ENCODE data around the gene ERVV-1. TPM values are rescaled to one million over a fixed set of nuclear protein-coding genes. Genes with fewer than 3 reads are reported as not detected.
"Not testable (repeated sequence)": the region's sequence is repeated elsewhere in the genome, so short reads cannot be mapped to it uniquely, and the experiment has no call there.

Gene ERVV-1
- polyA plus RNA-seq, 6 donors from 2014 or later: not detected

DNA sequence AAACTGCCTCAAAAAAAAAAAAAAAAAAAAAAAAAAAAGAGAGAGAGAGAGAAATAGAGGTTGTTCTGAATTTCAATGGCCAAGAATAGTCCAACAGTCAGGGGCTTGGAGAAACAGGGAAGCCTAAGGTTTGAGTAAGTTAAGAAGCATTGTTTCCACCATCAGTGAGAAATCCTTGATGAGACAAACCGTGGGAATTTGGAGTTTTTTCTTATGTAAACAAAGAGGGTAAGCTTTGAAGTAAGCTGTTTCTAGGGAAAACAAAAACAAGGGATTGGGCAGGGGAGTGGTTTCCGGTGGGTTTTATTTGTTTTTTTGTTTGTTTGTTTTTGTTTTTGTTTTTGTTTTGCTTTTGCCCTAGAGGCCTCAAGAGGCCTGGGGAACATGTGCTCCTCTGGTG, 11.2 kb upstream of the ERVV-1 start:
- Mint-ChIP-seq H3K27ac (no peak overlapping the region), H3K27me3 (peaks cover 0 to 11% (median 8%) of the 10 kb centered on the region in 3 donors), H3K36me3 (no peaks in the 10 kb centered on the region), H3K9me3 (peaks cover 0 to 15% (median 6%) of the 10 kb centered on the region in 7 donors), H3K4me3 (no peak overlapping the region), H3K4me1 (no peaks in the 10 kb centered on the region)
- DNase-seq: no peak
- no peak for ATAC-seq (ENCODE audit: low read depth in 2 of 2)

DNA sequence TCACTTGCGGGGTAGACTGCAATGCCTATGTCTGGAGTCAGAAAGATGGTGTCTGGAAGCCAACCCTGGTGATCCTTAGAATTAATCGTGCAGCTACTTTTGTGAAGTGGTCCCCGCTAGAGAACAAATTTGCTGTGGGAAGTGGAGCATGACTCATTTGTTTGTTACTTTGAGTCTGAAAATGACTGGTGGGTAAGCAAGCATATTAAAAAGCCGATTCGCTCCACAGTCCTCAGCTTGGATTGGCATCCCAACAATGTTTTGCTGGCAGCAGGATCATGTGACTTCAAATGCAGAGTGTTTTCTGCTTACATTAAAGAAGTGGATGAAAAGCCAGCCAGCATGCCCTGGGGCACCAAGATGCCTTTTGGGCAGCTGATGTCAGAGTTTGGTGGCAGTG, 9.5 kb upstream of the ERVV-1 start:
- Mint-ChIP-seq H3K36me3 (no peaks in the 10 kb centered on the region), H3K4me3 (no peak overlapping the region), H3K4me1 (no peaks in the 10 kb centered on the region), H3K27ac (no peak overlapping the region), H3K27me3 (peaks cover 0 to 14% (median 2%) of the 10 kb centered on the region in 3 donors), H3K9me3 (peaks cover 0 to 13% (median 2%) of the 10 kb centered on the region in 7 donors)
- ATAC-seq (ENCODE audit: low read depth in 2 of 2) (no peak), DNase-seq (no peak)

DNA sequence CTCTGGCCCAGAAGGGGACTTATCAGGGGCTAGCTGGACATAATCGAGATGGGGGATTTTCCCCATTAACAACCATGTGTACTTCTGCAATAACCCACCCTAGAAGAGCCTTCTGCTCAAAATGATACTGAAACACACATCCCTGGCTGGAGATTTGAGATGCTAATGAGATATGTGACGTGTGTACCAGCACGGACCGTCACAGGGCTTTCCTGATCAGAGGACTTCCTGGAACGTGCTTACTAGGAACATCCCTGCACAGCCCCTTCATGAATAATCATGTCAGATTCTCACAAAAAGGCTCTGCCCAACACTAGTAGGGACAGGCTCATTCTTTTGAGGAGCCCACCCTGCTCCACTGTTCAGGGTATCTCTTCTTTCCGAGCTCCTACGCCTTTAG, 6.5 kb upstream of the ERVV-1 start:
- H3K4me1 Mint-ChIP-seq: no peaks in the 10 kb centered on the region
- H3K9me3 Mint-ChIP-seq: peaks cover 0 to 13% (median 4%) of the 10 kb centered on the region in 7 donors
- H3K27me3 Mint-ChIP-seq: peaks cover 0 to 19% (median 0%) of the 10 kb centered on the region in 3 donors
- no peak overlapping the region for H3K27ac Mint-ChIP-seq
- H3K4me3 Mint-ChIP-seq: no peak overlapping the region
- no peak for ATAC-seq (ENCODE audit: low read depth in 2 of 2)
- DNase-seq: no peak
- H3K36me3 Mint-ChIP-seq: no peaks in the 10 kb centered on the region

DNA sequence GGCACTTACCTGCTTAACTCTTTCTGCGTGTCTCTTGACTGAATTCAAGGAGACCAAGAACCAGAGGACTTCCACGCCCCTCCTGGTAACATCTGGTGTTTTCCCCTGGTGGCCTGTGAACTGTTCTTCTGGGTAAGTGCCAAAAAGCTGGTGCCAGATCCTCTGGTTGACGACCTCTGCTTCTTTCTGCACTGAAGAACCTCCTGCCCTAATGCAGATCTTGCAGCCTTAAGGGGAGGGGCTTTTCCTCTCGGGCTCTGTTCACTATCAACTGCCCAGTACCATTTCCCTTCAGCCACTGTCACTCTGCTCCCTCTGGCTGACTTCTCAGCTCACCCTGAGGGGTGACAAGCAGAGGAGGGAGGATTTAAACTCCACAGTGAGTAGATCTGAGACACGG, 6.1 kb upstream of the ERVV-1 start:
- Mint-ChIP-seq H3K27me3 (peaks cover 0 to 19% (median 0%) of the 10 kb centered on the region in 3 donors), H3K4me1 (no peaks in the 10 kb centered on the region), H3K9me3 (peaks cover 0 to 11% (median 4%) of the 10 kb centered on the region in 7 donors), H3K4me3 (no peak overlapping the region), H3K27ac (no peak overlapping the region), H3K36me3 (no peaks in the 10 kb centered on the region)
- ATAC-seq (ENCODE audit: low read depth in 2 of 2) (no peak), DNase-seq (no peak)

DNA sequence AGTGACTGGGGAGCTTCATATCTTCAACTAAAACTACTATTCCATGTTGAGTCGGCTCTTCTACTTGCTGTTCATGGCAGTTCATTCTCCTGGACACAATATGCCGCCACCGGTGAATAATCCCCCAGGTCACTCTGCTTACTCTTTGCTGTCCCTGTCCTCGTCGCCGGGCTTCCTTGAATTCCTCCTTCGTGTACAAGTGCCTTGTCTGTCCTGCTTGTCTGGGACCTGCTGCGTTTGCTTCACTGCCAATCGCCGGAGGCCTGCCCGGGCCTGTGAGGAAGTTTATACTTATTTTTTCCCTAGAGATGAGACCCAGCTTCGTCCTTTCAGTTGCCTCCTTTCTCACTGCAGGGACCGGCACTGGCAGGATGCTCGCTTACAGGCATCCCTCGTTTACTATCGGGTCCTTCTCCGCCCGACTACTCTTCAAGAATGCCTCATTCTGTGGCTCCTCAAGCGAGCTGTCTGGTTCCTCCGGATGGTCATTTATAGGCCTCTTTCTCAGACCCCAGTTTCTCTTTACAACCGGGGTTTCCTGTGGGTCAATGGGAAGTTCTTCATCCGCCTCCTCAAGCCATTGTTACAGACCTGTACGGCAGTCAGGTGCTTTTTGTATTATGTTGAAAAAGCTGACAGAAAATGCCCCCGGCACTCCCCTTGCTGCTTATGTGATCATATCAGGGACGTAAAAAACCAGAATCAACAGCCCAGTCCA, 5.5 kb upstream of the ERVV-1 start:
- H3K4me1 Mint-ChIP-seq: no peaks in the 10 kb centered on the region
- H3K36me3 Mint-ChIP-seq: no peaks in the 10 kb centered on the region
- no peak overlapping the region for H3K27ac Mint-ChIP-seq
- no peak for ATAC-seq (ENCODE audit: low read depth in 2 of 2)
- no peak overlapping the region for H3K4me3 Mint-ChIP-seq
- peaks cover 0 to 13% (median 5%) of the 10 kb centered on the region in 7 donors for H3K9me3 Mint-ChIP-seq
- H3K27me3 Mint-ChIP-seq: peaks cover 0 to 20% (median 0%) of the 10 kb centered on the region in 3 donors
- no peak for DNase-seq

DNA sequence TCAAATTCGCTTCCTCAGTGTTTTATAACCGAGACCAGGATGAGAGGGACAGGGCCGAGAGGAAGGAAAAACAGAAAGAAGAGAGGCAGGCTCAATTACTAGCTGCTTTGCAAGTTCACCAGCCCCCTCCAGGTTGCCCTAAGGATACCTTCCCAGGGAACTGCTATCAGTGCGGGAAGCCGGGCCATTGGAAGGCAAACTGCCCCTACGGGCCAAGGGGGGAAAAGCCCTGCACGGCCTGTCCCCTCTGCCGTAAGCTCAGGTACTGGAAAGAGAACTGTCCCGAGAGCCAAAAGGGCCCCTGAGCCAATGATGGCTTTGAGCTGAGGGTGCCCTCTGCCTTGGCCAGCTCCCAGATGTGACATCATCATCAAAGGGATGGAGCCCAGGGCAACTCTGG, 3.2 kb upstream of the ERVV-1 start:
- Mint-ChIP-seq H3K27ac (no peak overlapping the region), H3K36me3 (no peaks in the 10 kb centered on the region), H3K9me3 (peaks cover 0 to 16% (median 6%) of the 10 kb centered on the region in 7 donors), H3K27me3 (peaks cover 0 to 28% (median 0%) of the 10 kb centered on the region in 3 donors), H3K4me3 (no peak overlapping the region), H3K4me1 (no peaks in the 10 kb centered on the region)
- no peak for DNase-seq
- ATAC-seq (ENCODE audit: low read depth in 2 of 2): no peak

DNA sequence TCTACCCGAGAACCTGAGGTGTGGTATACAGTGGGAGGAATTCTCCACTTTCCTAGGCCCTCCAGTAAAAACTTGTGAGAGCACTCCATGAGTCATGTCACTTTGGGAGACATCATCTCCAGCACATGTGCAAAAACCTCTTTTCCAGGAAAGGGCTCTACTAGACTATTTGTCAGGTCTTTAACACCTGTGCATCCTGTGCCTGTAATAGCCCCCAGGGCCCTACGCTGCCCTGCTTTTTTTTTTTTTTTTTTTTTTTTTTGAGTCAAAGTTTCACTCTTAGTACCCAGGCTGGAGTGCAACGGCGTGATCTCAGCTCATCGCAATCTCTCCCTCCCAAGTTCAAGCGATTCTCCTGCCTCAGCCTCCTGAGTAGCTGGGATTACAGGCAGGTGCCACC, 1.7 kb upstream of the ERVV-1 start:
- DNase-seq (no peak), ATAC-seq (ENCODE audit: low read depth in 2 of 2) (no peak)
- H3K27ac Mint-ChIP-seq: no peak overlapping the region
- H3K4me3 Mint-ChIP-seq: peak overlapping the region in 1 of 8 donors; percentile 50
- no peaks in the 10 kb centered on the region for H3K36me3 Mint-ChIP-seq
- H3K9me3 Mint-ChIP-seq: peaks cover 0 to 19% (median 6%) of the 10 kb centered on the region in 7 donors
- H3K4me1 Mint-ChIP-seq: no peaks in the 10 kb centered on the region
- peaks cover 0 to 28% (median 0%) of the 10 kb centered on the region in 3 donors for H3K27me3 Mint-ChIP-seq

DNA sequence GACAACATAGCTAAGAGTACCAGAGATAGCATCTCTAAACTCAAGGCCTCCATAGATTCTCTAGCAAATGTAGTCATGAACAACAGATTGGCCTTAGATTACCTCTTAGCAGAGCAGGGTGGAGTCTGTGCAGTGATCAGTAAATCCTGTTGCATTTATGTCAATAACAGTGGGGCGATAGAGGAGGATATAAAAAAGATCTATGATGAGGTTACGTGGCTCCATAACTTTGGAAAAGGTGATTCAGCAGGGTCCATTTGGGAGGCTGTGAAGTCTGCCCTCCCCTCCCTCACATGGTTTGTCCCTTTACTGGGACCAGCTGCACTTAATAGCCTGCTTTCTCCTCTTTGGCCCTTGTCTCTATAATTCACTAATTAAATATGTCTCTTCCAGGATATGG, 1.4 kb downstream of the ERVV-1 start:
- Mint-ChIP-seq H3K9me3 (peaks cover 6 to 31% (median 14%) of the 10 kb centered on the region in 7 donors), H3K27me3 (peaks cover 0 to 13% (median 0%) of the 10 kb centered on the region in 3 donors), H3K27ac (no peak overlapping the region), H3K4me1 (no peaks in the 10 kb centered on the region), H3K4me3 (no peak overlapping the region), H3K36me3 (peaks cover 0 to 10% of the 10 kb centered on the region in 2 donors)
- DNase-seq: no peak
- no peak for ATAC-seq (ENCODE audit: low read depth in 2 of 2)

DNA sequence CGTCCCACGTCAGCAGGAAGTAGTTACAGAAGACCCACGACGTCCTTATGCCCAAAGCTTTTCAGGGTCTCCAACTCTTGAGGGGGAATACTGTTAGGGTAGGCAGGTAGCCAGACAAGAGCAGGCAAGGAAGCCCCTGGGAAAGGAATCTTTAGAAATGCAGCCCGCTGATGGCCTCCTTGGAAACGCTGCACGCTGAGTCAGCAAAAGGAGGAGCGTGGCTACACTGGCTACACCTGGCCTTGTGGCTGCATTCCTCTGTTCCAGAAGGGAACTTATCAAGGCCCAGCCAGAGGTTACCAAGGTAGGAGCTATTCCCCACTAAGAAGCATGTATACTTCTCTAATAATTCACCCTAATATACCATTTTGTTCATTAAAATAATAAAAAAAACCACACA, 2.0 kb downstream of the ERVV-1 start:
- peaks cover 0 to 13% (median 0%) of the 10 kb centered on the region in 3 donors for H3K27me3 Mint-ChIP-seq
- H3K9me3 Mint-ChIP-seq: peaks cover 11 to 37% (median 20%) of the 10 kb centered on the region in 7 donors
- ATAC-seq (ENCODE audit: low read depth in 2 of 2): no peak
- DNase-seq: no peak
- no peak overlapping the region for H3K4me3 Mint-ChIP-seq
- H3K4me1 Mint-ChIP-seq: no peaks in the 10 kb centered on the region
- H3K36me3 Mint-ChIP-seq: peaks cover 0 to 10% of the 10 kb centered on the region in 2 donors
- no peak overlapping the region for H3K27ac Mint-ChIP-seq

DNA sequence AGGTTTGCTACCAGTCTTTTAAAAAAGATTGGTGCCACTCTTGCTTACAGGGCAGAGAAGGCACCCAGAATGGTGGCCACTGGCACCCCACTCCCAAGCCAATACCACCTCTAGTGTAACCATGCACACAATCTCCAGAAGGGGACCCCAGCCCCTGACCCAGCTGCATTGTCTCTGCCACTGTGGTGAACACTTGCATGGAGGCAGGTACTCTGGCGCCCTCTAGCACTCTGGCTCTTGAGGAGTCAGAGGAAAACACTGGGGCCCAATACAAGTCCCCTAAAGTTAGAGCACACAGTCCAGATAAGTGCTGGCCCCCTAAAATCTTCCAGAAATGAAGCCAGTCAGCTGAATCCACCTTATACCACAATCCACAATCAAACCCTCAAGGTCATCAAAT, 6.0 kb downstream of the ERVV-1 start:
- no peak for DNase-seq
- Mint-ChIP-seq H3K9me3 (peaks cover 11 to 56% (median 19%) of the 10 kb centered on the region in 7 donors), H3K27me3 (peaks cover 0 to 6% (median 0%) of the 10 kb centered on the region in 3 donors)

DNA sequence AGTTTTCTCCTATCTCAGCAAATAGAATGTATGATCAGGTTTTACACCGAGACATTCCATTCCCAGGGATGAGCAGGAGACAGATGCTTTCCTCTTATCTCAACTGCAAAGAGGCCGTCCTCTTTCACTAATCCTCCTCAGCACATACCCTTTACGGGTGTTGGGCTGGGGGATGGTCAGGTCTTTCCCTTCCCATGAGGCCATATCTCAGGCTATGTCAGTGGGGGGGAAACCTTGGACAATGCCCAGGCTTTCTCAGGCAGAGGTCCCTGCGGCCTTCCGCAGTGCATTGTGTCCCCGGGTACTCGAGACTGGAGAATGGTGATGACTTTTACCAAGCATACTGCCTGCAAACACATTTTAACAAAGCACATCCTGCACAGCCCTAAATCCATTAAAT, 14.6 kb downstream of the ERVV-1 start:
- H3K27me3 Mint-ChIP-seq; ATAC-seq (ENCODE audit: low read depth in 2 of 2); H3K4me3 Mint-ChIP-seq; DNase-seq; H3K4me1 Mint-ChIP-seq; H3K27ac Mint-ChIP-seq; H3K36me3 Mint-ChIP-seq: not testable (repeated sequence)
- H3K9me3 Mint-ChIP-seq: peaks cover 0 to 40% (median 21%) of the 10 kb centered on the region in 7 donors

More for the DNA sequence above, 6.0 kb downstream of the ERVV-1 start:
- Mint-ChIP-seq H3K36me3 (peaks cover 0 to 10% of the 10 kb centered on the region in 2 donors), H3K4me3 (no peak overlapping the region), H3K27ac (no peak overlapping the region), H3K4me1 (no peaks in the 10 kb centered on the region)
- no peak for ATAC-seq (ENCODE audit: low read depth in 2 of 2)

DNA sequence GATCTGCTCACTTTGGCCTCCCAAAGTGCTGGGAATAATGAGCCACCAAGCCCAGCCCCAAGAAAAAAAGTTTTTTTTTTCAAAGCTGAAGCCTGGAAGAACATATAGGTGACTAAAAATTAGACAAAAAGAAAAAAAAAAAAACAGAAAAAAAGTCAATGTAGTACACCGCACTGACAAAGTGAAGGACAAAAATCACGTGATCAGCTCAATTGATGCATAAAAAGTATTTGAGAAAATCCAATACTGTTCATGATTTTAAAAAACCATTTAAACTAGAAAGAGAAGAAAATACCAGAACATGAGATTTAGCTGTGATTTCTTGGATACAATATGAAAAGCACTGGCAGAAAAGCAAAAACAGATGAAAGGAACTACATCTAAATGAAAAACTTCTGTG, 20.3 kb downstream of the ERVV-1 start:
- peaks cover 16 to 32% (median 25%) of the 10 kb centered on the region in 3 donors for H3K27me3 Mint-ChIP-seq
- H3K27ac Mint-ChIP-seq: no peak overlapping the region
- peaks cover 13 to 58% (median 40%) of the 10 kb centered on the region in 7 donors for H3K9me3 Mint-ChIP-seq
- DNase-seq: no peak
- peaks cover 0 to 5% (median 4%) of the 10 kb centered on the region in 3 donors for H3K4me1 Mint-ChIP-seq
- H3K4me3 Mint-ChIP-seq: no peak overlapping the region
- H3K36me3 Mint-ChIP-seq: peaks cover 10 to 34% of the 10 kb centered on the region in 2 donors
- no peak for ATAC-seq (ENCODE audit: low read depth in 2 of 2)

DNA sequence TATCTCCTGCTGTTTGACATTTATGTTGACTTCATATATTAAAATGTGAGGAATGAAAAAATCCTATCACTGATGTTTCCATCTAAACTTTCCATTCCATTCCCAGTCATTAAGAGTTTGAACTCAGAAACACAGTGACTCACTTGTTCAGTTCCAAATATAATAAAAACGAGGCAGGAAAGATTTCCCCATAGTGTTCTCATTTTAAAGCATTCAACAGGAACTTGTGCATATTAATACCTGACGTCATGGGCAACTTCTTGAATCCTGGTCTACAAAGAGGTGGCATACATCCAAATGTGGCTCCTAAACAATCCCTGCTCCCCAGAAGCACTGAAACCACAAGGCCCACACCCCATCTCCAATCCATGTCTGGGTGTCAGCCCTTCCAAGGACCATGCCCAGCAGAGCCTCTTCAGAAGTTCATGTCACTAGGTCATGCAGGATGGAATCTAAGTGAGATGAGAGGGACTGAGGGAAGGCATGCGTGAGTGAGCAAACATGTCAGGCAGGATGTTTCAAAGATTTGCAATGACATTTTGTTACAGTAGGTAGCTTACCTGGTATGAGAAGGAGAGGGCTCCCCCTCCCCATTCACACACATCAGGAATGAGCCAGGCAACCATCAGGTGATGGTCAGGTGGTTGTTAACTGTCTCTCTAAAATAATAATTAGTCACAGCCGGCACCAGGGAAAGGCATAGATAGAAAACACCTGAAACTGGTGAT, 21.4 kb downstream of the ERVV-1 start:
- no peak overlapping the region for H3K27ac Mint-ChIP-seq
- H3K4me3 Mint-ChIP-seq: peak overlapping the region in 2 of 8 donors; percentile 28 to 47
- no peak for DNase-seq
- peaks cover 0 to 5% (median 4%) of the 10 kb centered on the region in 3 donors for H3K4me1 Mint-ChIP-seq
- H3K27me3 Mint-ChIP-seq: peaks cover 16 to 39% (median 26%) of the 10 kb centered on the region in 3 donors
- peaks cover 13 to 56% (median 44%) of the 10 kb centered on the region in 7 donors for H3K9me3 Mint-ChIP-seq
- no peak for ATAC-seq (ENCODE audit: low read depth in 2 of 2)
- H3K36me3 Mint-ChIP-seq: peaks cover 10 to 28% of the 10 kb centered on the region in 2 donors

Measured in naive B cell (primary cell).